Raji (cell line): ENCODE results near the gene LRFN5.

ENCODE experiments used
- POLR2A ChIP-seq: IDR thresholded peaks from 2 replicates; pipeline ENCODE4 v1.6.1; 2011; ENCODE audit warnings: low read depth, low read length, control low read depth; ENCODE audit not compliant: insufficient read depth

LRFN5 gene

GRCh38 chr14:41718477-41719166, 111.9 kb downstream of the LRFN5 start:
- TF ChIP-seq POLR2A = no peak

DNA sequence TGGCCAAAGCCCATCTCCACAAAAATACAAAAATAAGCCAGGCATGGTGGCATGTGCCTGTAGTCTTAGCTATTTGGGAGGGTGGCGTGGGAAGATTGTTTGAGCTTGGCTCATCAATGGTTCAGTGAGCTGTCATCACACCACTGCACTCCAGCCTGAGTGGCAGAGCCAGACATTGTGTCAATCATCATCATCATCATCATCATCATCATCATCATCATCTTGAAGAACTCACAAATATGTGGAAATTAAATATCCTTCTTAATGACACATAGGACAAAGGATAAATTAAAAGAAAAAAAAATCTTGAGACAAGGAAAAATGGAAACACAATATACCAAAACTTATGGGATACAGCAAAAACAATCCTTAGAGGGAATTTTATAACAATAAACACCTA, 132.5 kb downstream of the LRFN5 start:
- no peak for TF ChIP-seq POLR2A

DNA sequence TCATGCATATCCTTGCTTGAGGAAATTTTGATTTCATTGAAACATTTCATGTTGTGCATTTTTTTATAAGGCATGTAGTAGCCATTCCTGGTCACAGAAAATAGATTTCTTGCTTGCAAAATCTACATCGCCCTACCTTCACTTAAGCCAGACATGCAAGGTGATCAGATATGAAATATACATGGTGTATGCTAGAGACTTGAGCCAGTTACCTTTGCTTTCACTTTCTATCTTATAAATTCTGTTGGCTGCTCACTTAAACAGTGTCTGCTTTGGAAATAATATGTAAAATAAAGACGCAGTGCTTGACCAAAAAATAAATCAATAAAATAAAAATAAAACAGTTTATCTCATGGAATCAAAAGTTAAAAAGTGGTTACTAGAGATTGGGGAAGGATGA, 136.5 kb downstream of the LRFN5 start:
- no peak for TF ChIP-seq POLR2A

DNA sequence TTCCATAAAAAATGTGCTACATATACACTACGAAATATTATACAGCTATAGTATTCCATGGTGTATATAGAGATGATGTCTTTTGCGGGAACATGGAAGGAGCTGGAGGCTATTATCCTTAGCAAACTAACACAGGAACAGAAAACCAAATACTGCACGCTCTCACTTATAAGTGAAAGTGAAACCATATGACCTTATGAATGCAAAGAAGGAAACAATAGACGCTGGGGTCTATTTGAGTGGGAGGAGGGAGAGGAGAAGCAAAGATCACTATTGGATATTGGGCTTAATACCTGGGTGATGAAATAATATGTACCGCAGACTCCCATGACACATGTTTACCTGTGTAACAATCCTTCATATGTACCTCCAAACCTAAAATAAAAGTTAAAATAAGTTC, 142.8 kb downstream of the LRFN5 start:
- no peak for TF ChIP-seq POLR2A

DNA sequence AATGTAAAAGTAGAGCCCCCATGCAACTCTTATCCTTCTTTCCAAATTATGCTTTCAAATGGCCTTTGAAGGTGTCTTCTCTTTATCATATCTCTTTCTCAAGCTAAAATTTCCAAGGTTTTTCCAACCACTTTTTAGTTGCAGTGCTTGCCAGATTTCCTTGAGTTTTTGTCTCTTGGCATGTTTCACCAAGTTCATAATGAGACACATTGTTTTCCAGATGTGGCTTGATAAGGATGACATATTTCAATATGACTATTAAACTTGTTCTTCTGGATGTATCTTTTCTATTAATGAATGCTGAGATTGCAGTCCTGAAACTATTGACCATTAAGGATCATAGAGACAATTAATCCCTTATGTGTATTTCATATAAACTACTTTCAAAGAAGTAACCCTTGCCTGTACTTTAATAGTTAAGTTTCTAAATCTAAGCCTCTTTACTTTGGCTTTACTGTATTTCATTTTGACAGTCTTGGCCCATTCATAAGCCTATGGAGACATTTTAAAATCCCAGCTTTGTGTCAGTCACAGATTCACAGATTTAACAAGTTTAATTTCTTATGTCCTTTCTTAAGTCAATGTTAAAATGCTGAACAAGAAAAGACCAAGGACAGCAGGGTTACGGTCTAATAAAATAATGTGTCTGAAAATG, 151.5 kb downstream of the LRFN5 start:
- TF ChIP-seq POLR2A = no peak

GRCh38 chr14:41761204-41761603, 154.5 kb downstream of the LRFN5 start:
- no peak for TF ChIP-seq POLR2A

GRCh38 chr14:41766772-41767171, 160.1 kb downstream of the LRFN5 start:
- TF ChIP-seq POLR2A = no peak

GRCh38 chr14:41773536-41774279, 167.0 kb downstream of the LRFN5 start:
- TF ChIP-seq POLR2A = no peak

- TF ChIP-seq POLR2A = no peak
Measured at GRCh38 chr14:41782511-41782910, 175.8 kb downstream of the LRFN5 start.

DNA sequence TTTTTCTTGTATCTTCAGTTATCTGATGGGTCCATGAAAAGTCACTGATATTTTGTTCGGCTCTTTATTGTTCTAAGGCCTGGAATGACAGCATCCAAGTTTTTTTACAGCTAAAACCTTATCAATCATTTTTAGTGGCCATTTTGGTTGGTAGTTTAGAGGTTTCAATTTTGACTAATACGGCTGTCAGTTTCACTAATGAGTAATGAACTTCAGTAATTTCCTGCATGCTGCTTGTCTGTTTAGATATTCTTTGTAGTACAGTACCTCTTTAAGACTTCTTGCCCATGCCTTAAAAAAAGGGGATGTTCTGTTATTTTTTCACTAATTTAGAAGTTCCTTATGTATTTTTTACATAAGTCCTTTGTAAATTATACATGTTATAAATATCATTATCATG, 176.7 kb downstream of the LRFN5 start:
- TF ChIP-seq POLR2A = no peak

- TF ChIP-seq POLR2A = no peak
Measured at GRCh38 chr14:41785696-41786095, 179.0 kb downstream of the LRFN5 start.

- TF ChIP-seq POLR2A = no peak
Measured at GRCh38 chr14:41799817-41800216, 193.1 kb downstream of the LRFN5 start.

DNA sequence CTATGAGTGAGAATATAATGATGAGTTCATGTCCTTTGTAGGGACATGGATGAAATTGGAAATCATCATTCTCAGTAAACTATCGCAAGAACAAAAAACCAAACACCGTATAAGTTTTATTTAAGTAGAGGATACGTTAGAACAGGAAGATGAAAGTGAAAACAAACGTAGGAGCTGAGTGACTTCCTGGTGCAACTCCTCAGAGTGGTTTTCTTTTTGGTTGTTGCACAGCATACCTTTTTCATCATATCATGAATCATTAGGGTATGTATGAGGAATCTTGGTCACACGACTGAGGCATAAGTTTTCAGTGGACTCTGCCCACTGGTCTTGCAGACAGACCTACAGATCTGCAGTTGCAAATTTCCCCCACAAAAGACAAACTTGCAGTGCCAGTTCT, 199.0 kb downstream of the LRFN5 start:
- TF ChIP-seq POLR2A = no peak

DNA sequence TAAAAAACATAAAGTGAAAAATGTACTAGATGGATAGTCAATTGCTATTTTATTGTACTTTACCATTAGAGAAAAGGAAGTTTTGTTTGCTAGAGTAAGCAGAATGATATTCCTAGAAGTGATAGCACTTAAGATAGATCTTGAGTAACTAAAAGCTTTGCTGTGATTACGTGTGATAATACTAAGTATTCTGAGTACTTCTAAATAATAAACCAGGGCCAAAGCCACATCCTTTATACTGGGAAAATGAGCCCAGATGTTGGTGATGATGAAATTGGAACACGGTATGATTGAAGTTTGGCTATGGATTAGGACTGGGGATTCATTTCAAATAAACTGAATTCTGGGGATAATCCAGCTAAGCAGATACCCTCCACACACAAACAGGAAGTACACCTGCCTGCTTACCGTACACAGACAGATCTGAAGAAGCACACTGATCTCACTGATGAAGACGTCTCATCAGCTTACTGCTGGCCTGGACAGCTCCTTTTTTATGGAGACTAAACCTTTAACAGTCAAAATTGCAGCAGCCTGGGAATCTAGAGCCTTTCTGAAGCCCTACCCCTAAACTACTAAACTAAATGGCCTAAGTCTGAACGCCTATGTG, 199.8 kb downstream of the LRFN5 start:
- TF ChIP-seq POLR2A = no peak

DNA sequence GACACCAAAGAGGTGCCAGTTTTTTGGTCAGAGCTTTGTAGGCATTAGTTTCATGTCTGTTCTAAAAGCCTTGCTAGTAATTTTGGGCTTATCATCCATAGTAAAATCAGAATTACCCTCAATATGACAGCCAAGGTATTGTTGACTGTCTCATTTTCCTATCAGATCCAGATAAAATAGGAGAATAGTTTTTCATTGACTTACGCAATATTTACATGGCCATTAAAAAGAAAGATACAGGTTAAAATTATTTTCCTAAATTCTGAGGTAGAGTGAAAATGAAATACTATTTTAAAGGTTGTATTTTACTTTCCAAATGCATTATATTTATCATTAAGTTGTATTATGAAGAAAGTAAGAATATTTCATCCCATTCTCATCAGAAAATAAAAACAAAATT, 203.7 kb downstream of the LRFN5 start:
- no peak for TF ChIP-seq POLR2A

- no peak for TF ChIP-seq POLR2A
Measured at GRCh38 chr14:41817626-41818025, 210.9 kb downstream of the LRFN5 start.
